ENCODE results near the gene RNF182. TPM values are rescaled to one million over a fixed set of nuclear protein-coding genes. Genes with fewer than 3 reads are reported as not detected.
A peak's percentile ranks its signal among the peaks of the same experiment; 100 is the strongest.

The RNF182 gene
- total RNA-seq, 1 donor from 2014 or later: 8.3 TPM

- no peaks in the 10 kb centered on the region for H3K79me2 ChIP-seq (ENCODE audit: insufficient read depth, low read length)
- Mint-ChIP-seq H3K4me3 (ENCODE audit: unreplicated experiment) (no peak overlapping the region), H3K9me3 (ENCODE audit: unreplicated experiment) (no peaks in the 10 kb centered on the region), H3K4me1 (ENCODE audit: low read depth, unreplicated experiment) (peaks cover 6% of the 10 kb centered on the region), H3K36me3 (ENCODE audit: low read depth, unreplicated experiment) (no peaks in the 10 kb centered on the region), H3K27ac (ENCODE audit: unreplicated experiment) (no peak overlapping the region), H3K27me3 (ENCODE audit: low read depth, unreplicated experiment) (peaks cover 31% of the 10 kb centered on the region)
- DNase-seq (ENCODE audit: low read depth) (no peak), FAIRE-seq (no peak)
- no peak overlapping the region for H3K9ac ChIP-seq (ENCODE audit: low read length)
- H3K4me3 ChIP-seq (ENCODE audit: insufficient read depth, low read depth, low read length): no peak overlapping the region
- H3K4me1 ChIP-seq (ENCODE audit: insufficient read depth, low read length): peaks cover 2% of the 10 kb centered on the region
- H3K36me3 ChIP-seq (ENCODE audit: insufficient read depth, low read length): no peaks in the 10 kb centered on the region
- H4K20me1 ChIP-seq (ENCODE audit: insufficient read depth, low read length): no peaks in the 10 kb centered on the region
- no peak overlapping the region for H3K27ac ChIP-seq (ENCODE audit: low read depth, low read length)
- peaks cover 27% of the 10 kb centered on the region for H3K27me3 ChIP-seq (ENCODE audit: insufficient read depth, low read length)
- H2AFZ ChIP-seq (ENCODE audit: low read depth, low read length): no peak overlapping the region
- no peak overlapping the region for H3K4me2 ChIP-seq (ENCODE audit: low read length)
- no peak for TF ChIP-seq CTCF (IDR thresholded peaks at IDR 0.05; ENCODE audit: insufficient read depth, low read depth, low read length)
- TF ChIP-seq EZH2 (IDR thresholded peaks at IDR 0.05; ENCODE audit: insufficient read depth, low read length): no peak
- no peaks in the 10 kb centered on the region for H3K9me3 ChIP-seq (ENCODE audit: insufficient read depth, low read depth, low read length)
Observed at GRCh38 chr6:13907614-13908215, 17.0 kb upstream of the RNF182 start.

- H3K4me1 ChIP-seq (ENCODE audit: insufficient read depth, low read length): peaks cover 9% of the 10 kb centered on the region
- no peak overlapping the region for H3K4me3 Mint-ChIP-seq (ENCODE audit: unreplicated experiment)
- H3K9ac ChIP-seq (ENCODE audit: low read length): no peak overlapping the region
- no peak overlapping the region for H3K4me3 ChIP-seq (ENCODE audit: insufficient read depth, low read depth, low read length)
- H3K27me3 ChIP-seq (ENCODE audit: insufficient read depth, low read length): peaks cover 14% of the 10 kb centered on the region
- peak; percentile 53 for DNase-seq (ENCODE audit: low read depth)
- H3K9me3 Mint-ChIP-seq (ENCODE audit: unreplicated experiment): no peaks in the 10 kb centered on the region
- no peak overlapping the region for H3K27ac Mint-ChIP-seq (ENCODE audit: unreplicated experiment)
- no peaks in the 10 kb centered on the region for H3K36me3 ChIP-seq (ENCODE audit: insufficient read depth, low read length)
- no peaks in the 10 kb centered on the region for H4K20me1 ChIP-seq (ENCODE audit: insufficient read depth, low read length)
- no peak for TF ChIP-seq EZH2 (IDR thresholded peaks at IDR 0.05; ENCODE audit: insufficient read depth, low read length)
- TF ChIP-seq CTCF (IDR thresholded peaks at IDR 0.05; ENCODE audit: insufficient read depth, low read depth, low read length): peak; percentile 87
- H3K9me3 ChIP-seq (ENCODE audit: insufficient read depth, low read depth, low read length): no peaks in the 10 kb centered on the region
- no peaks in the 10 kb centered on the region for H3K36me3 Mint-ChIP-seq (ENCODE audit: low read depth, unreplicated experiment)
- H3K79me2 ChIP-seq (ENCODE audit: insufficient read depth, low read length): no peaks in the 10 kb centered on the region
- FAIRE-seq: peak; percentile 93
- peaks cover 24% of the 10 kb centered on the region for H3K27me3 Mint-ChIP-seq (ENCODE audit: low read depth, unreplicated experiment)
- no peak overlapping the region for H3K27ac ChIP-seq (ENCODE audit: low read depth, low read length)
- no peak overlapping the region for H3K4me2 ChIP-seq (ENCODE audit: low read length)
- H2AFZ ChIP-seq (ENCODE audit: low read depth, low read length): no peak overlapping the region
- H3K4me1 Mint-ChIP-seq (ENCODE audit: low read depth, unreplicated experiment): peaks cover 16% of the 10 kb centered on the region
Observed at GRCh38 chr6:13908955-13909381, 15.8 kb upstream of the RNF182 start.

- peaks cover 24% of the 10 kb centered on the region for H3K4me1 Mint-ChIP-seq (ENCODE audit: low read depth, unreplicated experiment)
- H3K36me3 ChIP-seq (ENCODE audit: insufficient read depth, low read length): no peaks in the 10 kb centered on the region
- no peaks in the 10 kb centered on the region for H3K9me3 Mint-ChIP-seq (ENCODE audit: unreplicated experiment)
- H3K4me1 ChIP-seq (ENCODE audit: insufficient read depth, low read length): peaks cover 9% of the 10 kb centered on the region
- FAIRE-seq (no peak), DNase-seq (ENCODE audit: low read depth) (no peak)
- TF ChIP-seq CTCF (IDR thresholded peaks at IDR 0.05; ENCODE audit: insufficient read depth, low read depth, low read length) (no peak), EZH2 (IDR thresholded peaks at IDR 0.05; ENCODE audit: insufficient read depth, low read length) (no peak)
- peaks cover 22% of the 10 kb centered on the region for H3K27me3 Mint-ChIP-seq (ENCODE audit: low read depth, unreplicated experiment)
- H3K4me3 ChIP-seq (ENCODE audit: insufficient read depth, low read depth, low read length): no peak overlapping the region
- H3K9ac ChIP-seq (ENCODE audit: low read length): no peak overlapping the region
- peaks cover 11% of the 10 kb centered on the region for H3K27me3 ChIP-seq (ENCODE audit: insufficient read depth, low read length)
- H3K79me2 ChIP-seq (ENCODE audit: insufficient read depth, low read length): no peaks in the 10 kb centered on the region
- no peak overlapping the region for H3K4me3 Mint-ChIP-seq (ENCODE audit: unreplicated experiment)
- H3K9me3 ChIP-seq (ENCODE audit: insufficient read depth, low read depth, low read length): no peaks in the 10 kb centered on the region
- no peak overlapping the region for H3K27ac Mint-ChIP-seq (ENCODE audit: unreplicated experiment)
- no peak overlapping the region for H2AFZ ChIP-seq (ENCODE audit: low read depth, low read length)
- H3K4me2 ChIP-seq (ENCODE audit: low read length): no peak overlapping the region
- no peak overlapping the region for H3K27ac ChIP-seq (ENCODE audit: low read depth, low read length)
- H4K20me1 ChIP-seq (ENCODE audit: insufficient read depth, low read length): no peaks in the 10 kb centered on the region
- H3K36me3 Mint-ChIP-seq (ENCODE audit: low read depth, unreplicated experiment): no peaks in the 10 kb centered on the region
Observed at GRCh38 chr6:13910443-13910842, 14.3 kb upstream of the RNF182 start.
